PC-9 (cell line): ENCODE results near the gene KIF2A. TPM values are rescaled to one million over a fixed set of nuclear protein-coding genes. Genes with fewer than 3 reads are reported as not detected.

Experiments
- BruUV-seq: library from RNA; stranded (reverse); fragments of 400-500 nt; replicated peaks from 2 replicates; lab custom pipeline; 2021; lab: Mats Ljungman, UMichigan
- CTCF ChIA-PET: fragments of 300-600 bp; sonication (Branson Sonifier 250); formaldehyde crosslinking; loops from one replicate; lab custom pipeline; 2022; ENCODE audit warnings: antibody characterized with exemption; lab: Charles Lee
- POLR2A ChIA-PET: fragments of 300-600 bp; sonication (Branson Sonifier 250); formaldehyde crosslinking; loops from one replicate; lab custom pipeline; 2022; ENCODE audit warnings: antibody characterized with exemption; ENCODE audit not compliant: unreplicated experiment; lab: Charles Lee
- DNase-seq, 2 experiments: peaks; one replicate each; pipeline versions ENCODE4 v3.0.0 to v3.0.0-alpha.2; 2015 to 2022; ENCODE audit warnings: mixed read lengths in 1 of 2
- H2AFZ ChIP-seq: fragments of 200-600 bp; sonication (generic); 2 replicates; pipeline ENCODE4 v1.8.1; 2017; ENCODE audit warnings: antibody characterized with exemption
- H3F3A ChIP-seq: fragments of 200-600 bp; sonication (generic); 2 replicates; pipeline ENCODE4 v1.8.1; 2017; ENCODE audit warnings: antibody characterized with exemption, mild to moderate bottlenecking, low read depth; ENCODE audit not compliant: insufficient read depth
- H3K27ac ChIP-seq: fragments of 200-600 bp; sonication (generic); 2 replicates; pipeline ENCODE4 v1.6.1; 2016; ENCODE audit warnings: mixed run types
- H3K27me3 ChIP-seq: fragments of 200-600 bp; sonication (generic); 2 replicates; pipeline ENCODE4 v1.6.1; 2016; ENCODE audit warnings: low read depth, mixed run types; ENCODE audit not compliant: insufficient read depth
- H3K36me3 ChIP-seq: fragments of 200-600 bp; sonication (generic); 2 replicates; pipeline ENCODE4 v1.6.1; 2016; ENCODE audit warnings: low read depth, mixed run types
- H3K4me1 ChIP-seq: fragments of 200-600 bp; sonication (generic); replicated peaks from 2 replicates; pipeline ENCODE4 v1.6.1; 2016; ENCODE audit warnings: mixed run types; ENCODE audit not compliant: insufficient read depth
- H3K4me2 ChIP-seq: fragments of 200-600 bp; sonication (generic); 2 replicates; pipeline ENCODE4 v1.6.1; 2017; ENCODE audit warnings: mixed run types
- H3K4me3 ChIP-seq: fragments of 200-600 bp; sonication (generic); 2 replicates; pipeline ENCODE4 v1.6.1; 2016; ENCODE audit warnings: mixed run types
- H3K79me2 ChIP-seq: fragments of 200-600 bp; sonication (generic); 2 replicates; pipeline ENCODE4 v1.6.1; 2017; ENCODE audit warnings: low read depth, mixed run types
- H3K9me2 ChIP-seq: fragments of 200-600 bp; sonication (generic); 2 replicates; pipeline ENCODE4 v1.8.1; 2017; ENCODE audit warnings: mild to moderate bottlenecking; ENCODE audit not compliant: insufficient read depth
- H3K9me3 ChIP-seq: fragments of 200-600 bp; sonication (generic); 2 replicates; pipeline ENCODE4 v1.8.1; 2016; ENCODE audit warnings: low read depth; ENCODE audit not compliant: insufficient read depth
- H4K20me1 ChIP-seq: fragments of 200-600 bp; sonication (generic); 2 replicates; pipeline ENCODE4 v1.8.1; 2017; ENCODE audit not compliant: insufficient read depth
- CTCF ChIP-seq: fragments of 200-600 bp; sonication (generic); conservative IDR thresholded peaks from 2 replicates; pipeline ENCODE4 v1.6.1; 2017; ENCODE audit warnings: mixed run types, antibody characterized with exemption, mild to moderate bottlenecking, moderate library complexity
- EZH2 ChIP-seq: fragments of 200-600 bp; sonication (generic); IDR thresholded peaks from 2 replicates; pipeline ENCODE4 v1.8.0; 2017; ENCODE audit warnings: antibody characterized with exemption, low read depth
- intact Hi-C: fragments of 100-400 bp; cut with micrococcal nuclease; formaldehyde crosslinking; loops from one replicate; pipeline ENCODE4 v1.10.0; 2022; ENCODE audit not compliant: unreplicated experiment
- total RNA-seq: library from RNA; stranded (reverse); gene quantifications from 2 replicates; pipeline ENCODE4 v1.2.3, GENCODE V29; 2021

KIF2A gene
- total RNA-seq, 1 experiment from 2014 or later = 54.8 TPM

- BruUV-seq = no TSS peak
- Histone ChIP-seq H3K27me3 (no peaks in the 10 kb centered on the region), H2AFZ (no peak overlapping the region), H3K9me3 (no peaks in the 10 kb centered on the region), H3K36me3 (no peaks in the 10 kb centered on the region), H3K4me3 (no peak overlapping the region), H3K9me2 (no peaks in the 10 kb centered on the region; the same call in 1 of the 2 replicates), H3K4me1 (no peaks in the 10 kb centered on the region), H3K79me2 (peaks cover 55% of the 10 kb centered on the region), H3K4me2 (no peak overlapping the region), H3K27ac (no peak overlapping the region), H4K20me1 (peaks cover 17% of the 10 kb centered on the region), H3F3A (no peaks in the 10 kb centered on the region; the same call in 1 of the 2 replicates)
- POLR2A ChIA-PET = no interaction called here
- DNase-seq = no peak
- no peak for TF ChIP-seq CTCF
- no peak for TF ChIP-seq EZH2
- CTCF ChIA-PET = no interaction called here
- intact Hi-C loops = no loop called here
These were observed 35.0 kb downstream of the KIF2A start for GRCh38 chr5:62340979-62341378.

GRCh38 chr5:62341783-62342475 lies 35.9 kb downstream of the KIF2A start:
- Histone ChIP-seq H3K9me2 (no peaks in the 10 kb centered on the region; the same call in 1 of the 2 replicates), H3K36me3 (peaks cover 3% of the 10 kb centered on the region; the same call in 1 of the 2 replicates), H3K9me3 (no peaks in the 10 kb centered on the region), H2AFZ (no peak overlapping the region), H3K27me3 (no peaks in the 10 kb centered on the region), H3K4me2 (no peak overlapping the region), H3K79me2 (peaks cover 52% of the 10 kb centered on the region), H3K4me3 (no peak overlapping the region), H3K27ac (no peak overlapping the region), H3F3A (no peaks in the 10 kb centered on the region; the same call in 1 of the 2 replicates), H3K4me1 (no peaks in the 10 kb centered on the region), H4K20me1 (peaks cover 17% of the 10 kb centered on the region)
- intact Hi-C loops = no loop called here
- BruUV-seq = no TSS peak
- POLR2A ChIA-PET = no interaction called here
- no peak for DNase-seq
- TF ChIP-seq EZH2 = no peak
- TF ChIP-seq CTCF = no peak
- CTCF ChIA-PET = no interaction called here

GRCh38 chr5:62342476-62342837 lies 36.5 kb downstream of the KIF2A start:
- H3K4me3 ChIP-seq = no peak overlapping the region
- H3K9me3 ChIP-seq = no peaks in the 10 kb centered on the region
- no peaks in the 10 kb centered on the region for H3K27me3 ChIP-seq
- no peak overlapping the region for H3K4me2 ChIP-seq
- no TSS peak for BruUV-seq
- peaks cover 5% of the 10 kb centered on the region; the same call in 1 of the 2 replicates for H3K36me3 ChIP-seq
- no peaks in the 10 kb centered on the region; the same call in 1 of the 2 replicates for H3F3A ChIP-seq
- peaks cover 52% of the 10 kb centered on the region for H3K79me2 ChIP-seq
- ChIA-PET CTCF (no interaction called here), POLR2A (no interaction called here)
- no peak for TF ChIP-seq CTCF
- TF ChIP-seq EZH2 = no peak
- H2AFZ ChIP-seq = no peak overlapping the region
- DNase-seq = no peak
- peaks cover 17% of the 10 kb centered on the region for H4K20me1 ChIP-seq
- H3K9me2 ChIP-seq = no peaks in the 10 kb centered on the region; the same call in 1 of the 2 replicates
- H3K4me1 ChIP-seq = no peaks in the 10 kb centered on the region
- H3K27ac ChIP-seq = no peak overlapping the region
- intact Hi-C loops = no loop called here
